ENCODE results near the gene RAB1A.

RAB1A gene

GRCh38 chr2:65067806-65068553, 61.9 kb downstream of the RAB1A start:
- H3K4me3 ChIP-seq (ENCODE audit: low read depth in 1 of 5, low read length in 5 of 5), result peak overlapping the region in 1 of 5 donors; percentile 36
- H3K9ac ChIP-seq (ENCODE audit: low read length in 5 of 5), result peak overlapping the region in 1 of 5 donors; percentile 31
- H3K27me3 ChIP-seq (ENCODE audit: control insufficient read depth in 5 of 5, insufficient read depth in 4 of 5, low read length in 5 of 5), result no peaks in the 10 kb centered on the region
- peaks cover 0 to 40% (median 34%) of the 10 kb centered on the region in 5 donors for H3K36me3 ChIP-seq (ENCODE audit: control insufficient read depth in 5 of 5, insufficient read depth in 5 of 5, low read length in 5 of 5)
- peak overlapping the region; percentile 29 for H3K27ac ChIP-seq (ENCODE audit: low read depth, low read length)
- peaks cover 13 to 75% (median 69%) of the 10 kb centered on the region in 5 donors for H3K4me1 ChIP-seq (ENCODE audit: control insufficient read depth in 5 of 5, insufficient read depth in 5 of 5, low read length in 5 of 5)
- H3K9me3 ChIP-seq (ENCODE audit: control insufficient read depth in 5 of 5, low read length in 5 of 5), result no peaks in the 10 kb centered on the region

- H3K9me3 ChIP-seq (ENCODE audit: control insufficient read depth in 5 of 5, low read length in 5 of 5), result no peaks in the 10 kb centered on the region
- peak overlapping the region in 3 of 5 donors; percentile 30 to 45 (median 42) for H3K4me3 ChIP-seq (ENCODE audit: low read depth in 1 of 5, low read length in 5 of 5)
- peak overlapping the region; percentile 61 for H3K27ac ChIP-seq (ENCODE audit: low read depth, low read length)
- H3K4me1 ChIP-seq (ENCODE audit: control insufficient read depth in 5 of 5, insufficient read depth in 5 of 5, low read length in 5 of 5), result peaks cover 11 to 92% (median 86%) of the 10 kb centered on the region in 5 donors
- H3K36me3 ChIP-seq (ENCODE audit: control insufficient read depth in 5 of 5, insufficient read depth in 5 of 5, low read length in 5 of 5), result peaks cover 0 to 9% (median 6%) of the 10 kb centered on the region in 5 donors
- no peaks in the 10 kb centered on the region for H3K27me3 ChIP-seq (ENCODE audit: control insufficient read depth in 5 of 5, insufficient read depth in 4 of 5, low read length in 5 of 5)
- peak overlapping the region in 4 of 5 donors; percentile 40 to 76 (median 52) for H3K9ac ChIP-seq (ENCODE audit: low read length in 5 of 5)
Measured at GRCh38 chr2:65064728-65065552, 65.0 kb downstream of the RAB1A start.

- peak overlapping the region; percentile 61 for H3K27ac ChIP-seq (ENCODE audit: low read depth, low read length)
- H3K9me3 ChIP-seq (ENCODE audit: control insufficient read depth in 5 of 5, low read length in 5 of 5), result no peaks in the 10 kb centered on the region
- peaks cover 9 to 92% (median 84%) of the 10 kb centered on the region in 5 donors for H3K4me1 ChIP-seq (ENCODE audit: control insufficient read depth in 5 of 5, insufficient read depth in 5 of 5, low read length in 5 of 5)
- no peaks in the 10 kb centered on the region for H3K27me3 ChIP-seq (ENCODE audit: control insufficient read depth in 5 of 5, insufficient read depth in 4 of 5, low read length in 5 of 5)
- H3K4me3 ChIP-seq (ENCODE audit: low read depth in 1 of 5, low read length in 5 of 5), result no peak overlapping the region
- peaks cover 0 to under 1% (median 0%) of the 10 kb centered on the region in 5 donors for H3K36me3 ChIP-seq (ENCODE audit: control insufficient read depth in 5 of 5, insufficient read depth in 5 of 5, low read length in 5 of 5)
- H3K9ac ChIP-seq (ENCODE audit: low read length in 5 of 5), result peak overlapping the region in 2 of 5 donors; percentile 37 to 59
Measured at GRCh38 chr2:65062843-65063825, 66.8 kb downstream of the RAB1A start.

- Histone ChIP-seq H3K4me1 (ENCODE audit: control insufficient read depth in 5 of 5, insufficient read depth in 5 of 5, low read length in 5 of 5) (peaks cover 9 to 93% (median 86%) of the 10 kb centered on the region in 5 donors), H3K36me3 (ENCODE audit: control insufficient read depth in 5 of 5, insufficient read depth in 5 of 5, low read length in 5 of 5) (no peaks in the 10 kb centered on the region), H3K27ac (ENCODE audit: low read depth, low read length) (peak overlapping the region; percentile 57), H3K9me3 (ENCODE audit: control insufficient read depth in 5 of 5, low read length in 5 of 5) (no peaks in the 10 kb centered on the region), H3K4me3 (ENCODE audit: low read depth in 1 of 5, low read length in 5 of 5) (no peak overlapping the region), H3K9ac (ENCODE audit: low read length in 5 of 5) (peak overlapping the region in 2 of 5 donors; percentile 21 to 43), H3K27me3 (ENCODE audit: control insufficient read depth in 5 of 5, insufficient read depth in 4 of 5, low read length in 5 of 5) (no peaks in the 10 kb centered on the region)
Measured at GRCh38 chr2:65061910-65062339, 68.0 kb downstream of the RAB1A start.

- Histone ChIP-seq H3K4me1 (ENCODE audit: control insufficient read depth in 5 of 5, insufficient read depth in 5 of 5, low read length in 5 of 5) (peaks cover 9 to 94% (median 87%) of the 10 kb centered on the region in 5 donors), H3K9ac (ENCODE audit: low read length in 5 of 5) (peak overlapping the region in 3 of 5 donors; percentile 21 to 43 (median 38)), H3K27me3 (ENCODE audit: control insufficient read depth in 5 of 5, insufficient read depth in 4 of 5, low read length in 5 of 5) (no peaks in the 10 kb centered on the region), H3K9me3 (ENCODE audit: control insufficient read depth in 5 of 5, low read length in 5 of 5) (no peaks in the 10 kb centered on the region), H3K36me3 (ENCODE audit: control insufficient read depth in 5 of 5, insufficient read depth in 5 of 5, low read length in 5 of 5) (no peaks in the 10 kb centered on the region), H3K27ac (ENCODE audit: low read depth, low read length) (peak overlapping the region; percentile 57), H3K4me3 (ENCODE audit: low read depth in 1 of 5, low read length in 5 of 5) (no peak overlapping the region)
Measured at GRCh38 chr2:65061146-65061909, 68.6 kb downstream of the RAB1A start.

- H3K9me3 ChIP-seq (ENCODE audit: control insufficient read depth in 5 of 5, low read length in 5 of 5), result no peaks in the 10 kb centered on the region
- H3K27me3 ChIP-seq (ENCODE audit: control insufficient read depth in 5 of 5, insufficient read depth in 4 of 5, low read length in 5 of 5), result no peaks in the 10 kb centered on the region
- peak overlapping the region; percentile 82 for H3K27ac ChIP-seq (ENCODE audit: low read depth, low read length)
- H3K9ac ChIP-seq (ENCODE audit: low read length in 5 of 5), result peak overlapping the region in 3 of 5 donors; percentile 39 to 56 (median 49)
- H3K36me3 ChIP-seq (ENCODE audit: control insufficient read depth in 5 of 5, insufficient read depth in 5 of 5, low read length in 5 of 5), result no peaks in the 10 kb centered on the region
- H3K4me1 ChIP-seq (ENCODE audit: control insufficient read depth in 5 of 5, insufficient read depth in 5 of 5, low read length in 5 of 5), result peaks cover 2 to 84% (median 81%) of the 10 kb centered on the region in 5 donors
- no peak overlapping the region for H3K4me3 ChIP-seq (ENCODE audit: low read depth in 1 of 5, low read length in 5 of 5)
Measured at GRCh38 chr2:65059071-65059470, 70.8 kb downstream of the RAB1A start.

GRCh38 chr2:65057391-65058052, 72.4 kb downstream of the RAB1A start:
- Histone ChIP-seq H3K9me3 (ENCODE audit: control insufficient read depth in 5 of 5, low read length in 5 of 5) (no peaks in the 10 kb centered on the region), H3K4me1 (ENCODE audit: control insufficient read depth in 5 of 5, insufficient read depth in 5 of 5, low read length in 5 of 5) (peaks cover 2 to 76% (median 67%) of the 10 kb centered on the region in 5 donors), H3K27ac (ENCODE audit: low read depth, low read length) (peak overlapping the region; percentile 82), H3K36me3 (ENCODE audit: control insufficient read depth in 5 of 5, insufficient read depth in 5 of 5, low read length in 5 of 5) (no peaks in the 10 kb centered on the region), H3K4me3 (ENCODE audit: low read depth in 1 of 5, low read length in 5 of 5) (peak overlapping the region; percentile 77 to 92 (median 88)), H3K9ac (ENCODE audit: low read length in 5 of 5) (peak overlapping the region in 4 of 5 donors; percentile 80 to 81 (median 81)), H3K27me3 (ENCODE audit: control insufficient read depth in 5 of 5, insufficient read depth in 4 of 5, low read length in 5 of 5) (no peaks in the 10 kb centered on the region)

GRCh38 chr2:65057054-65057375, 72.9 kb downstream of the RAB1A start:
- peak overlapping the region; percentile 77 to 92 (median 88) for H3K4me3 ChIP-seq (ENCODE audit: low read depth in 1 of 5, low read length in 5 of 5)
- H3K36me3 ChIP-seq (ENCODE audit: control insufficient read depth in 5 of 5, insufficient read depth in 5 of 5, low read length in 5 of 5), result no peaks in the 10 kb centered on the region
- H3K9ac ChIP-seq (ENCODE audit: low read length in 5 of 5), result peak overlapping the region; percentile 71 to 81 (median 81)
- peak overlapping the region; percentile 82 for H3K27ac ChIP-seq (ENCODE audit: low read depth, low read length)
- H3K4me1 ChIP-seq (ENCODE audit: control insufficient read depth in 5 of 5, insufficient read depth in 5 of 5, low read length in 5 of 5), result peaks cover 2 to 71% (median 64%) of the 10 kb centered on the region in 5 donors
- H3K27me3 ChIP-seq (ENCODE audit: control insufficient read depth in 5 of 5, insufficient read depth in 4 of 5, low read length in 5 of 5), result no peaks in the 10 kb centered on the region
- H3K9me3 ChIP-seq (ENCODE audit: control insufficient read depth in 5 of 5, low read length in 5 of 5), result no peaks in the 10 kb centered on the region

All from subcutaneous abdominal adipose tissue (tissue), 5 donors.